ENCODE measurements around the gene ZNF391. TPM values are rescaled to one million over a fixed set of nuclear protein-coding genes. Genes with fewer than 3 reads are reported as not detected.
A peak's percentile ranks its signal among the peaks of the same experiment; 100 is the strongest.
"Not testable (repeated sequence)": the region's sequence is repeated elsewhere in the genome, so short reads cannot be mapped to it uniquely, and the experiment has no call there.

The ZNF391 gene
- total RNA-seq, 1 donor from 2014 or later: 0.75 TPM

GRCh38 chr6:27370391-27370790 lies 18.2 kb upstream of the ZNF391 start:
- TF ChIP-seq CTCF (IDR thresholded peaks at IDR 0.05): no peak
- Histone ChIP-seq H3K4me1 (peaks cover 0 to 3% of the 10 kb centered on the region in 2 donors), H3K9me3 (no peaks in the 10 kb centered on the region), H3K36me3 (peaks cover 4 to 29% of the 10 kb centered on the region in 2 donors), H3K27ac (no peak overlapping the region), H3K27me3 (no peaks in the 10 kb centered on the region), H3K4me3 (no peak overlapping the region)
- DNase-seq (ENCODE audit: low spot score in 2 of 2): no peak
- intact Hi-C loops (cut with DNase I): no loop called here

- Histone ChIP-seq H3K4me3 (peak overlapping the region; percentile 82 to 89), H3K27ac (no peak overlapping the region), H3K27me3 (no peaks in the 10 kb centered on the region), H3K4me1 (peaks cover 0 to 3% of the 10 kb centered on the region in 2 donors), H3K36me3 (no peaks in the 10 kb centered on the region), H3K9me3 (no peaks in the 10 kb centered on the region)
- TF ChIP-seq CTCF (IDR thresholded peaks at IDR 0.05): no peak
- peak; percentile 17 to 85 for DNase-seq (ENCODE audit: low spot score in 2 of 2)
- intact Hi-C loops (cut with DNase I): no loop called here
Observed at GRCh38 chr6:27374824-27375612, 13.5 kb upstream of the ZNF391 start.

GRCh38 chr6:27375613-27376079 lies 12.9 kb upstream of the ZNF391 start:
- intact Hi-C loops (cut with DNase I): no loop called here
- H3K27ac ChIP-seq: no peak overlapping the region
- H3K9me3 ChIP-seq: no peaks in the 10 kb centered on the region
- H3K27me3 ChIP-seq: no peaks in the 10 kb centered on the region
- TF ChIP-seq CTCF (IDR thresholded peaks at IDR 0.05): no peak
- peak overlapping the region; percentile 82 to 89 for H3K4me3 ChIP-seq
- DNase-seq (ENCODE audit: low spot score in 2 of 2): no peak
- no peaks in the 10 kb centered on the region for H3K36me3 ChIP-seq
- H3K4me1 ChIP-seq: peaks cover 0 to 3% of the 10 kb centered on the region in 2 donors

GRCh38 chr6:27378406-27378805 lies 10.2 kb upstream of the ZNF391 start:
- intact Hi-C loops (cut with DNase I); H3K36me3 ChIP-seq; H3K27ac ChIP-seq: not testable (repeated sequence)

GRCh38 chr6:27381001-27381400 lies 7.6 kb upstream of the ZNF391 start:
- intact Hi-C loops (cut with DNase I): loop anchor here (10.0 kb wide), 1 partner anchor 514 kb away; a partner anchor contains a TSS

More at GRCh38 chr6:27378406-27378805, 10.2 kb upstream of the ZNF391 start:
- not testable (repeated sequence) for H3K4me1 ChIP-seq; H3K27me3 ChIP-seq; H3K9me3 ChIP-seq; H3K4me3 ChIP-seq; DNase-seq (ENCODE audit: low spot score in 2 of 2)

GRCh38 chr6:27383011-27383410 lies 5.5 kb upstream of the ZNF391 start:
- Histone ChIP-seq H3K36me3 (no peaks in the 10 kb centered on the region), H3K27me3 (no peaks in the 10 kb centered on the region), H3K4me1 (peaks cover 0 to 3% of the 10 kb centered on the region in 2 donors), H3K4me3 (no peak overlapping the region), H3K9me3 (no peaks in the 10 kb centered on the region), H3K27ac (no peak overlapping the region)
- no peak for TF ChIP-seq CTCF (IDR thresholded peaks at IDR 0.05)
- DNase-seq (ENCODE audit: low spot score in 2 of 2): no peak
- intact Hi-C loops (cut with DNase I): loop anchor here (10.0 kb wide), 1 partner anchor 512 kb away; a partner anchor contains a TSS

More at GRCh38 chr6:27381001-27381400, 7.6 kb upstream of the ZNF391 start:
- DNase-seq (ENCODE audit: low spot score in 2 of 2); H3K27me3 ChIP-seq; H3K27ac ChIP-seq; H3K4me3 ChIP-seq; H3K36me3 ChIP-seq; H3K4me1 ChIP-seq; H3K9me3 ChIP-seq: not testable (repeated sequence)

Data from ascending aorta (tissue), 2 donors.